G401 (cell line): ENCODE measurements around the gene LHX2. TPM values are rescaled to one million over a fixed set of nuclear protein-coding genes. Genes with fewer than 3 reads are reported as not detected.

Experiments
- DNase-seq: peaks from one replicate; pipeline ENCODE4 v3.0.0-alpha.2; 2015; ENCODE audit warnings: low spot score
- in situ Hi-C: cut with HindIII; loops from 2 replicates; pipeline ENCODE4 v1.10.0; 2016; ENCODE audit warnings: low sequenced_read_pairs, mixed read lengths
- total RNA-seq: library from RNA; depleted of rRNA; stranded (reverse); fragments of >200 nt; shearing (Covaris generic); gene quantifications from 2 replicates; pipeline ENCODE4 v1.2.3, GENCODE V29; 2014

LHX2 gene
- total RNA-seq, 1 experiment from 2014 or later = 36.9 TPM

GRCh38 chr9:124010665-124011321 is 775 bp upstream of the LHX2 start:
- in situ Hi-C loops = no loop called here
- DNase-seq = peak; percentile 30

DNA sequence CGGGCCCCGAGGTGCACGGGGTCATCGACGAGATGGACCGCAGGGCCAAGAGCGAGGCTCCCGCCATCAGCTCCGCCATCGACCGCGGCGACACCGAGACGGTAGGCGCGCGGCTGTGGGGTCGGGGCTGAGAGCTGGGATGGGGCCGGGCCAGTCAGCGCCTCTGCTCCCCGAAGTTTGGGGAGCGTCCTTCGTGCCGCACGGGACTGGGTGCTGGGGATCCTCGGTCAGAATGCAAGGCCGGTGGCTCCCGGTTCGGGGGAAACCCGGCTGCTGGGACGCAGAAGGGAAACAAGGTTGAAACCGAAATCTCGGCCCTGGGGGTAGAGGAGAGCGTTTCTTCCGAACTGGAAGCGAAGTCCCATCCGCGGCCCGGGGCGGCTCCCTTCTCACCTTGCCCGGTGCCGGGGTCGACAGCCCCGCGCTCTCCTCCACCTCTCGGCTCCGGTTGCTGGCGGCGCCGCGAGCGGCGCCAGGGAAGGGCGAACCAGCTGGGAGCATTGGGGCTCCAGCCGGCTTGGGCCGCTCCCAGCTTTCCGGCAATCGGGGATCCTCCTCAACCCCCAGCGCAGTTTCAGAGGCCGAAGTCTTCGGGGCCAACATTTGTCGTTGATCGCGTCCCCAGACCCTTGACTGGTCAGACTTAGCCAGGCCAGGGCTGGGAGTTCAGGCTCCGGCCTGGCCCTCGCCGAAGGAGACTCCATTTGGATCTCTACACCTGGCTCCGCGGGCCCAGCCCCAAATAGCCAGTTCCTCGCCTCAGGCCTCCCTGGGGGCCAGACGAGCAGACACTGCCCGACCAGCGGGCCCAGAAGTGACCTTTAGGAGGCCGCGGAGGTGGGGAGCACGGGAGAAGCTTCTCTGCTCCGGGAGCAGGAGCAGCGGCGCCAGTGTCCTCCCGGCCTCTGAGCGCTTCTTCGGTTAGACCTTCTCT is 1.1 kb downstream of the LHX2 start:
- no peak for DNase-seq
- in situ Hi-C loops = no loop called here

GRCh38 chr9:124013309-124014210 is 2.0 kb downstream of the LHX2 start:
- no peak for DNase-seq
- in situ Hi-C loops = no loop called here

DNA sequence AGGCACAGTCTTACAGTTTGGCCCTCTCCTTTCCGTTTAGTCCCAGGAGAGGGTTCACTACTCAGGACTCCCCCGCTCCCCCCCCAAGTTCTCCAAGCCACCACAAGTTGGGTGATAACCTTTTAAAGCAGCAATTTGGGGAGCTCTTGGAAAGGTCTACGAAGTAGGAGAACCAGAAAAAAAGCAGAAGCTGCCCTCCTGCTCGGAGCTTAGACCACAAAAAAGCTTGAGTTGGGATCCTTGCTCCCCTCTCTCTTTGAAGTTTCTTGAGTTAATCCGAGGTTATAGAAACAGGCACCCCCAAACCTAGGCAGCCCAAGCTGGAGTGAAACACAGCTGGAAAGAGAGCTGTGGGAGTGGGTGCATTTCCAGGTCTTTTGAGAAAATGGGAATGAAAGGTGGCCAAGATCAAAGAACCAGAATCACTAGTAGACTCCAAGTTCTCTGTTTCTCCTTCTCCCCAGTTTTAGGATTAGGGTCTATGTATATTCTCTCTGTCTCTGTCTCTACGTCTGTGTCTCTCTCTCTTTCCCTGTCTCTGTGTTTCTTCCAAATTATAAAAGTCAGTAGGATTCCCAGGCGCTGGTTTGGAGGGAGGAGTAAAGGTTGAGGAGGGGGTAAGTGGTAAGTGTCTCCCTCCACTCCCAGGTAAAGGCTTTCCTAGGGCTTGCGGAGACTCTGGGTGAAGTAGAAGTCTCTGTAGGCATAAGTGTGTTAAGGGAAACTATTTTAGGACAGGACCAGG is 2.8 kb downstream of the LHX2 start:
- no peak for DNase-seq
- in situ Hi-C loops = no loop called here

DNA sequence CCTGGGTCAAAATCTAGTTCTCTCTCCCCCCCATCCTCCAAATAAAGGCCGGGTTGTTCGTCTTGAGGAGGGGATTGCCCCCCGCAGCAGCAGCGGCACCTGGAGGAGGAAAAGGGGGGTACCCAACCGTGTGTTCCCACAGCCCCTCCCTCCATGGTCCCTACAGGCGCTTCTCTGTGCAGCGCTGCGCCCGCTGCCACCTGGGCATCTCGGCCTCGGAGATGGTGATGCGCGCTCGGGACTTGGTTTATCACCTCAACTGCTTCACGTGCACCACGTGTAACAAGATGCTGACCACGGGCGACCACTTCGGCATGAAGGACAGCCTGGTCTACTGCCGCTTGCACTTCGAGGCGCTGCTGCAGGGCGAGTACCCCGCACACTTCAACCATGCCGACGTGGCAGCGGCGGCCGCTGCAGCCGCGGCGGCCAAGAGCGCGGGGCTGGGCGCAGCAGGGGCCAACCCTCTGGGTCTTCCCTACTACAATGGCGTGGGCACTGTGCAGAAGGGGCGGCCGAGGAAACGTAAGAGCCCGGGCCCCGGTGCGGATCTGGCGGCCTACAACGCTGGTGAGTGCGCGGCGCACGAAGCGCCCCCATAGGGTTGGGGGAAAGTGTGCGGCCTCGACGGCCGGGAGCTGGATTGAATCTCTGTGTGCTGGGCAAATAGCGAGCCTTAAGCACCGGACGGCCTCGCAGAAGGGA is 3.5 kb downstream of the LHX2 start:
- in situ Hi-C loops = no loop called here
- no peak for DNase-seq

GRCh38 chr9:124015661-124016131 is 4.1 kb downstream of the LHX2 start:
- in situ Hi-C loops = no loop called here
- no peak for DNase-seq

GRCh38 chr9:124016175-124017050 is 4.8 kb downstream of the LHX2 start:
- in situ Hi-C loops = no loop called here
- no peak for DNase-seq

DNA sequence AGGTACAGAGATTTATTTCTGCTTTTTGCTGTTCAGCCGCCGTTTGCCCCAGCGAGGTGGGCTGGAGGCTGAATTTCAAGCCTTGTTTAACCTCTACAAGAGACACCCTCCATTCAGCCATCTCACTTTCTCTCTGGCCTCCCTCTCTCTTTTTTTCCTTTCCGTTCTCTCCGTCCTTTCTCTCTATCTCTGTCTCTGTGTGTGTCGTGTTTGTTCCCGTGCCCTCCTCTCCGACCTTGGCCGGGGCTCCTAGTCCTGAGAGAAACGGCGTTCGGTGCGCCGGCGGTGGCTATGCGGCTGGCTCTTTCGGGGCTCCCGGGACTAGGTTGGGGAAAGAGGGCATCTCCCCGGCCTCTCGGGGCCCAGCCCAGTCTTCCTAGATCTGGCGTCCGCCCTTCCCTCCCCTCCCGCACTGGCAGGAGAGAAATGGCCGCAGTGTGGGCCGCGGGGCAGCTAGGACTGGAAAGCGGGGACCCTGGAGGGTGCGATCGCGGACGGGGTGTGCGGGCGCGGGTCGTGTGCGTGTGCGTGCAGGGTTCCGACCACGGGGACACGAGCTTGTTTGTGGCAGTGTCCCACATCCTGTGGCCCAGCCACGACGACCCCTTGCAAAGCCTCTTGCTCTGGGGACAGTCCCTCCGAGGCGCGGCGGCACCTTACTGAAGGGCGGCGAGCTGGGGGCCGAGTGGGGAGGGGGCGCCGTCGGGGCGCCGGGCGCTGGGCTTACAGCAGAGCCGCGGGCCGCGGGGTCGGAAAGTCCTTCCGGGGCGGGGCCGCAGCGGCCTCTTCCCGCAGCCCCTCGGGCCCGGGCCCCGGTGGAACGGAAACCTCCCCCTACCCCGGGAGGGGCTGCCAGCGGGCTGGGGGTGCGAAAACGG is 5.7 kb downstream of the LHX2 start:
- no peak for DNase-seq
- in situ Hi-C loops = no loop called here

DNA sequence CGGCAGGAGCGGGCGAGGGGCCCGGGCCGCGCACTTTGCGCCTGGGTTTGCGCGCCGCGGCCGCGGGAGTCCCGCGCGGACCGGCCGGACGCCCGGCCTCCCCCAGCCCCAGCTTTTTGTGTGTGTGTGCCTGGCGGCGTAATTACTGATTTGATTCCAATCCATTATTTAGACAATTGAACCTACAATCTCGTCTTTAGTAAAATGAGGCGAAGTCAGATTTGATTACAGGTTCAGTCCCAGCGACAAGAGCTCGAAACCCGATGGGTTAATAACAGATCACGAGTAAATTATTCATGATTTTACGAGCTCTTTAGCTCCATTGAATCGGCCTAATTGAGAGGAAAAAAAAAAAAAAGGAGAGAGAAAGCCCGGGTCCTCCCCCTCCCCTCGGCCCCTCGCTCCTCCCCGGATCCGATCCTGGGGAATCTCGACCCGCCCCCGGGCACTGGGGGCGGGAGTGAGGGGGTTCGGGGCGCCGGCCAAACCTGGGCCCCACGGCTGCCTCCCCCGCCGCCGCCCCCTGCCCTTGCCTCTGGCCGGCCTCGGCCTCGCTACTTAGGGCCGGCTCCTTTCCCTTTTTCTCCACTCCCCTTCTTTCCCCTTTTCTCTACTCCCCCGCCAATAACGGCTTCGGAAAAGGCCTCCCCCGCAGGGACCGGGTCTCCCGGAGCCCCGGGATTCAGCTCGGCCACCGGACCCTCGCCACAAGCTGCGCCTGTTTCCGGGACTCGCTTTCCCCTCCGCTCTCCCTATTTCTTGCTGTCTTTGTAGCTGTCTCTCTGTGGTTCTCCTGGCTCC is 6.6 kb downstream of the LHX2 start:
- in situ Hi-C loops = no loop called here
- no peak for DNase-seq

DNA sequence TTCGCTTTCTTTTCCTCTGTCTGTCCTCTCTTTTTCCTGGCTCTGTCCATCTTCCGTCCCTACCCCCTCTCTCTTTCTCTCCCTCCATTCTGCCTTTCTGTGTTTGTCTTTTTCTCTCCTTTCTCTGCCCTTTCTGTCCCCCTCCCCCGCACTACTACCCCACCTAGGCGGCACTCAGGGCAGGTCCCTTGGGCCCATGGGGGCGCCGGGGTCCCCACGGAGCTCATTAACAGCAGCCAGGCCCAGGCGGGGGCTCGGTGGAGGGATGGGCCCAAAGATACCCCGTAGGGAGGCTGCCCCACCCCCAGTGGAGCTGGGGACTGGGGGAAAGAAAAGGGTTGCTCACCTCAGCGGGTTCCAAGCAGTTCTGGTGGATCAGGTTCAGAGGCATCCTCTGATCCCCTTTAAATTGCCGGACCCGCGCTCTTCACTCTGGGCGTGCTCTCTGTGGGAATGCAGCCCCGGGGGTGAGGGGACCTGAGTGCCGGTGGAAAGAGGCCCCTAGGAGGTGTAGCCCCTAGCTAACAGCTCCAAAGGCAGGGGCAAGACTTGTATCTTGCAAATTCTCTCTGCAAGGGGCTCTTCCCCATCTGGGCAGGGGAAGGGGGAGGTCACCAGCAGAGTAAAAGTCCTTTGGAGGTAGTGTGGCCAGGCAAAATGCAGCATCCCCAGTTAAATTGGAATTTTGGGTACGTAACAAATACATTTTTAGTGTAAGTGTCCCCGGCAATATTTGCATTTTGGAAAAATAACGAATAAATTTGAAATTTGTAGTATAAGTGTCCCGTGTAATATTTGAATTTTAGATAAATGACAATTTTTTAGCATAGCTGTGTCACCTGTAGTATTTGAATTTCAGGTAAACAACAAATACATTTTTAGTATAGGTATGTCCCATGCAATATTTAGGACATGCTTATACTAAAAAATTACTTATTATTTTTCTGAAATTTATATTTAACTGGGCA is 7.4 kb downstream of the LHX2 start:
- no peak for DNase-seq

DNA sequence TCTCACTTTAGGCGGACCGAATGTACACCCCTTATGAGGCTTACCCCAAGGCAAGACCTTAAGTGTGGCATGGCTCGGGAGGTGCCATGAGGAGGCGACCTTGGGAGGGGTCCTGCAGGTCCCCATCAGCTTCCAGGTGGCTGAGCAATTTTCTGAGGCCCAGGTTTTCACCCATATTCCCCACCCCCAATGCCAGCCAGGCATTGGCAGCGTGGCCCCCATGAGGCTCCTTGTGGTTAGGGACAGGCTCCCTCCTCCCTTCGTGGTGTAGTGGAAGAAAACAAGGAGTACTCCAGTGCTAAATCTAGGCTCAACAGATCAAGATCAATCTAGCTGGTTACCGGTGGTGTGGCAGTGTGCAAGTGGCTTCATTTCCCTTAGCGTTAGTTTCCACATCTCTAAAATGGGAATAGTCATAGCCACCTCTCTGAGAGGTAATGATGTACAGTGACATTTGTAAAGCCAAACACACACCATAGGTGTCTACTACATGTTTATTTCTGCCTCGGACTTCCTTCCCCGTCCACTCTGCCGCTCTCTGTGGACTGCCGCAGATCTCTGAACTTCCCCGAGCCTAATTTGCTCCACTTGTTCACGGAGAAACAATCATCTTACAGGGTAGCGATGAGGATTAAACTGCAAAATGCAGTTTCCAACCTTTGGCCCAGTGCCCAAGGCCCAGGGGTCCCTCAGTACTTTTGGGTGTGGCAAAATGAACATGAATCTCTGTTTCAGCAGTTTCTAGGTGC is 8.4 kb downstream of the LHX2 start:
- no peak for DNase-seq
- in situ Hi-C loops = no loop called here

More for the DNA sequence above, 7.4 kb downstream of the LHX2 start:
- in situ Hi-C loops = no loop called here

GRCh38 chr9:124020520-124021384 is 9.2 kb downstream of the LHX2 start:
- in situ Hi-C loops = no loop called here
- DNase-seq = no peak

- in situ Hi-C loops = no loop called here
- DNase-seq = no peak
Measured at GRCh38 chr9:124021385-124021769, 9.8 kb downstream of the LHX2 start.
